ENCODE data around the gene SCGB2B2.
"Not testable (repeated sequence)": the region's sequence is repeated elsewhere in the genome, so short reads cannot be mapped to it uniquely, and the experiment has no call there.

Gene SCGB2B2

GRCh38 chr19:34668690-34669089 lies 8.3 kb downstream of the SCGB2B2 start:
- not testable (repeated sequence) for DNase-seq (ENCODE audit: low read depth)

GRCh38 chr19:34668077-34668689 lies 8.8 kb downstream of the SCGB2B2 start:
- DNase-seq (ENCODE audit: low read depth), result not testable (repeated sequence)

DNA sequence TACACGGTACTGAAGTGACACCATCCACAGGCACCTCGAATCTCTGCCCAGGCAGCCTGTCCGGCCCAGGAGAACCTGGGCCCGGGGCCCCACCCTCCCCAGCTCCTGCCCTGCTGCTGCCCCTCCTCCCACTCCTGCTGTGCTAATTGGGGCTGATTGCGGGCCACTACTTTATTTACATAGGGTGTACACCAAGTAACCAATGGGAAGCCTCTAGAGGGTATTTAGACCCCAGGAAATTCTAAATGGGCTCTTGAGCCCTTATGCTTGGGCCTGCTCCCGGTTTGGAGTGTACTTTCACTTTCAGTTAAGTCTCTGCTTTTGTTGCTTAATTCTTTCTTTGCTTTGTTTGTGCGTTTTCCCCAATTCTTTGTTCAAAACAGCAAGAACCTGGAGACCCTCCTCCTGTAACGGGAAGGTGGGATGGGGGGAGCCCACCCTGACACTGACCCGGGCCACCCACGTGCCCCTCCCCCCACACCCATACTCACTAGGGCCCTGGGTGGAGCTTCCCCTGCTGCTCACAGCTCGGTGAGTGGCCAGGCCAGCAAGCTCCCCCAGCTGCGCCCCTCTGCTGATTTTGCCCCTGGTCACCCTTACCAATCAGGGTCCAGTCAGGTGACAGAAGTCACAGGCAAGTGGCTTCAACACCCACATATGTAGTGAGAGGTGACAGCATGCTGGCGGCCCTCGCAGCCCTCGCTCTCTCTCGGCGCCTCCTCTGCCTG lies 9.4 kb downstream of the SCGB2B2 start:
- peak; percentile 17 for DNase-seq (ENCODE audit: low read depth)

- no peak for DNase-seq (ENCODE audit: low read depth)
Measured at GRCh38 chr19:34666958-34667265, 10.0 kb downstream of the SCGB2B2 start.

- DNase-seq (ENCODE audit: low read depth), result no peak
Measured at GRCh38 chr19:34666200-34666957, 10.6 kb downstream of the SCGB2B2 start.

DNA sequence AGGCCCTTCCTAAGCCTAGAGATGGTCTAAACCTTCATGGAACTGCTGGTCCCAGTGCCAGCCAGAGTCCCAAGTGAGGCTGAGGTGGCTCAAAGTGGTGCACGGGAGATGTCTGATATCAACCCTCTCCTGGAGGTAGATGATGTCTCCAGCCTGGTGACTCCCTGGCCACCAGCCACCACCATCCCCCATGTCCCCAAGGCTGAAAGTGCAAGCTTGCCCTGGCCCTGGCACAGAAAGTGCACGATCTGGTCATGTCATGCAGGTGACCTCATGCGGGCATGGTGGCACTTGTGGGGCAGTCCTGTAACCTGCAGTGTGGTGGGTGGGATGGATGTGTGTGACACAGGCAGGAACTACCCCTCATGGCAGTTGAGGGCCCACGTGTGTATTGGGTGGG lies 11.7 kb downstream of the SCGB2B2 start:
- DNase-seq (ENCODE audit: low read depth), result not testable (repeated sequence)

DNA sequence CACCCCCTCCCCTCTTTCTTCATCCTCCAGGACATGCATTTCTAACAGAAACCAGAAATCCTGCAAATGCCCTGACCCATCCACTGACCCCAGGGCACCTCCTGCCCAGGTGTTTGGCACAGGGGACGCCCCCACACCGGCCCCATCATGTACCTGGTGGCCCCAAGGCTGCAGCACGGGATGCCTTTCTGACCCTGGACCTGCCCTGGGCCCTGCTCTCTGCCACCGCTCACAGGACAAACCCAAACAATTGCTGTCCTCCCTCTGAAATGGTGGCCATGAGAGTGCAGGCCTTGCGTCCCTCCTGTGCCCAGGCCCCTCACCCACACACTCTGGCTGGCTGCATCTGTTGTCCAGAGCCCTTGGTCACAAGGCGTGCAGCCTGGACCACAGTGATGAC lies 12.1 kb downstream of the SCGB2B2 start:
- DNase-seq (ENCODE audit: low read depth), result no peak

DNA sequence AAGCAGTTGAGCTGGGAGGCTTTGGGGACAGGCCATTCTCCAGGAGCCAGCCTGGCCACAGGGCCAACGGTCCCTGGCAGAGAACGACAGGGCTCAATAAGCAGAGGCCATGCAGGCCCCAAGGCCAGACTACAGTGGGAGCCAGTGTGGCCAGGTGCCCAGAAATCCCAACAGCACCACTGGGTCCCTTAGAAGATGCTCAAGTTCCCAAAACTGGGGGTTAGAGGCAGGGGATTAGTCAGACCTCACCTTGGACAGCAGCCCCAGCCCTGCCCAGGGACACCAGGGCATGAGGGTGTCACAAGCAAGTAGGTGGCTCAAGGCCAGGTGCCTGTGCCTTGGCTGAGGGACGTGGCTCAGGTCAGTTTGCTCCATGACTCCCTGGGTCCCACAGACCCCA lies 12.8 kb downstream of the SCGB2B2 start:
- no peak for DNase-seq (ENCODE audit: low read depth)

DNA sequence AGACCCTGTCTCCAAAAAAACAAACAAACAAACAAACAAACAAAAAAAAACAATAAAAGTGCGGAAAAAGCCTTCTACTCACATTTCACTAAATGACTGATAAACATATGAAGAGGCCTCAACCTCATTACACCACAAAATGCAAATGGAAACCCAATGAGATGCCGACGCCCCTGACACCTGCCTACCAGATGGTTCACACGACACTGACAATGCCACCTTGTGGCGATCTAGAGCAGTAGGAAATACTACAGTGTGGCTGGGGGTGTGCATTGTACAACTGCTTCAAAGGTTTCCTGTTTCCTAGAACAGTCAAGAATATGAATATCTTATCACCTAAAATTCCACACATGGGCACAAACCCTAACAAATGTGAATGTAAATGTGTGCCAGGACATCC lies 14.0 kb downstream of the SCGB2B2 start:
- DNase-seq (ENCODE audit: low read depth), result no peak

DNA sequence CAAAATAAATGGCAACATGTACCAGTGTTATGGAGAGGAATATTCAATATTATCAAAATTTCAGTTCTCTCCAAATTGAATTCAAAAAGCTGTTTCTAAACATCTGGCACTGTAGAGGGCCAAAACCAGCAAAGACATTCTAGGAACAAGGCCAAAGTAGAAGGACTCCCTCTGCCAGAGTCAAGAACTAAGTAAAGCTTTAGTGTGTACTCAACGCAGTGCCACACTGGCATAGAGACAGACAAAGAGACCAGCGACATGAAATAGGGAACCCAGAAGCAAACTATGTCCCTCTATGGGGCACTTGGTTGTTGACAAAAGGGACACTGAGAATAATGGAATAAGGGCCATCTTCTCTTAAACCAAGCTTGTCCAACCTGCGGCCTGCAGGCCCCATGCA lies 15.6 kb downstream of the SCGB2B2 start:
- no peak for DNase-seq (ENCODE audit: low read depth)

DNA sequence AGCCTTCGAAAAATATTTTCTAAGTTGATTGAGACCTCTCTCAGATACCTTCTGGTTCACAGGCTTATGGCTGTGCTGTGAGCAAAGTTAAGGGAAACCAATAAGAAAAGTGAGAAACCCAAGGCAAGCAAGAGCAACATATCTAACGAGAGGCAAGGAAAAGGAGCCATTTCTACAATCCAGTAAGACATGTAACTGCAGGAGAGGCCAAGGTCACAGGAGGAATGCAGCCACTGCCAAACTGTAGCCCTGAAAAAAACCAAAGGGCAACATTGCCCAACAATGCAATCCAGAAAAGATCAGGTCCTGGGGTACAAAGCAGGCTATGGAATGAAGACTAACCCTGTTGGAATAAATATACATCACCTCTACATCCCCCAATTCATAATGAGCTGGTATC lies 21.3 kb downstream of the SCGB2B2 start:
- DNase-seq (ENCODE audit: low read depth), result no peak

DNA sequence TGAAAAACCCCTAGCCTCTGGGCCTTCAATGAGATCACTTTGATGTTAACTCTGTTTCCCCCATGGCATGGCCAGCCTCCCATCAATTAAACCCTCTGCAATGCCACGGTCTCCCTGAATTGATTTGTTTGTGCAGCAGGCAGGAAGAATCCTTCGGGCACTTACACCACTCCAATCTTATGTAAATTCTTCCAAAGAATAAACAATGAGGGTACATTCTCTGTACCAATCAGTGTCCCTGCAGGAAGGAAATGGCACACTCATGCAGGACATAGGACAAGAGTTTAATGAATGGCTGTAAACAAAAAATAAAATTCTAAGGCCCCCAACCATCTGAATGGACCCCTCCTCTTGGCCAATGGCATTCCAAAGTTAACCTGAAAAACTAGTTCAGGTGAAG lies 22.2 kb downstream of the SCGB2B2 start:
- DNase-seq (ENCODE audit: low read depth), result no peak

- DNase-seq (ENCODE audit: low read depth), result no peak
Measured at GRCh38 chr19:34651747-34652146, 25.2 kb downstream of the SCGB2B2 start.

DNA sequence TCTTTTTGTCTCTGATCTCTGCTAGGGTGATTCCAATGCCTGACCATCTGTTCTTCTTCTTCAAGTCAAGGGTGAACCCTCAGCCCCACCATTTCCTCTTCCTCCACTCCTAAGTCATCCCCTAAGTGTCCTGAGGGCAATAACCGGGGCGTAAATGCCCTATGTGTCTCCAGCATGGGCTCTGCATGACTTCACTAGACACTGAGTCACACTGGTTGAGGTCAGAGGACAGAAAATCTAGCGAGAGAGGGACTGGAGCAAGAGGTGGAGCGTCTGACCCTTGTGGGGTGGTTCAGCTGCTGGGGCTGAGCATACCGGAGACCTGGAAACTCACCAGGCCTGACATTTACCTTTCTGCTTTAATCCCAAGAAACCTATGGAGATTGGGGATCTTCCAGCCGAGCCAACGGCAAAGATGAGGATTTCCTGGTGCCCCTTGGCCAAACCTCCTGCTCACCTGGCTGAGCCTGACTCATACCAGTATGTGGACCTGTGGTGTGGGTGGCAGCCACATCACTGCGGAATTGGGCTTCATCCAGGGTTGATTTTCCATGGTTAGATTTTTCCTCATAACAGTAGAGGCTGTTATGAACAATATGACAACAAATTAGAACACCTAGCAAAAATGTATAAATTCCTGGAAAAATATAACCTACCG lies 26.9 kb downstream of the SCGB2B2 start:
- no peak for DNase-seq (ENCODE audit: low read depth)

- no peak for DNase-seq (ENCODE audit: low read depth)
Measured at GRCh38 chr19:34645551-34645950, 31.4 kb downstream of the SCGB2B2 start.

DNA sequence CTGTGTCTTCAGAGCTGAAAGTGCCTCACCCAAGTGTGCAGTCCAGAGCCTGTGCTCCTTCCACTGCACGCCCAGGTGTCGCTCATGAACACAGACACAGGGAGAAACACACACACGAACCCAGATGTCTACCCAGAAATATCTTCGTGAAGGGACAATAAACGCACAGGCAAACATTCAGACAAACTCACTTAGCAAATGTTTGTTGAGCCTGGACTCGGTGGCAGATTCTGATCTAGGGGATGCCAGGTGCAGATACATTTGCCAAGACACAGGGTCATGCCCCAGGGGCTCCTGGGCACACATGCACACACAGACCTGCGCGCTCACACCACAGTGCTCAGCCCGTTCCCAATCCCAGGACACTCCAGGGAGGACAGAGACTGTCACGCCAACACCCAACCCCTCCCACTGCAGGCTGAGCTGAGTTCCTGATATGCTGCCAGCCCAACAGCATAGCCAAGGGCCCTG lies 31.9 kb downstream of the SCGB2B2 start:
- no peak for DNase-seq (ENCODE audit: low read depth)

DNA sequence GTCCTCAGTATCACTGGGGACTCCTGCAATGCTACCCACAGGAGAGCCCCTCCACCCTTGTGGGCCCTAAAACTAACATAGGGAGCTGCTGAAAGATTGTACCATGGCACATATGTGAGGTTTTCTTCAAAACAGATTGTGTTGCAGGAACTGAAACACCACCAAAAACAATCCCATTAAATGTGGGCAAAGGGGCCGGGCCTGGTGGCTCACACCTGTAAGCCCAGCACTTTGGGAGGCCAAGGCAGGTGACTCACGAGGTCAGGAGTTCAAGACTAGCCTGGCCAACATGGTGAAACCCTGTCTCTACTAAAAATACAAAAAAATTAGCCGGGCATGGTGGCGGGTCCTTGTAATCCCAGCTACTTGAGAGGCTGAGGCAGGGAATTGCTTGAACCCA lies 34.7 kb downstream of the SCGB2B2 start:
- DNase-seq (ENCODE audit: low read depth), result no peak

GRCh38 chr19:34639491-34640085 lies 37.4 kb downstream of the SCGB2B2 start:
- DNase-seq (ENCODE audit: low read depth), result peak; percentile 57

- DNase-seq (ENCODE audit: low read depth), result no peak
Measured at GRCh38 chr19:34633802-34634201, 43.2 kb downstream of the SCGB2B2 start.

All from HS-27A (cell line).